ENCODE results near the gene ZNF385A. TPM values are rescaled to one million over a fixed set of nuclear protein-coding genes. Genes with fewer than 3 reads are reported as not detected.
A peak's percentile ranks its signal among the peaks of the same experiment; 100 is the strongest.
"Not testable (repeated sequence)": the region's sequence is repeated elsewhere in the genome, so short reads cannot be mapped to it uniquely, and the experiment has no call there.

ZNF385A gene
- total and polyA plus RNA-seq, 2 of the 13 experiments (the other 11 are each of a cell fraction or from before 2014, with no cell fraction given): 0.44 to 0.67 TPM

- TF ChIP-seq ZNF513 (CRISPR knock-in tag; conservative IDR thresholded peaks at IDR 0.05) (no peak), ZFP36L1 (CRISPR knock-in tag; IDR thresholded peaks at IDR 0.05) (no peak), NR2F2 (IDR thresholded peaks at IDR 0.05; ENCODE audit: borderline replicate concordance, low read depth) (0 out of 2 replicates have a peak, but pooled peaks have one; percentile 30)
Measured at GRCh38 chr12:54328595-54329337, 55.8 kb downstream of the ZNF385A start (continued).

GRCh38 chr12:54325442-54326109 lies 59.0 kb downstream of the ZNF385A start:
- H2AFZ ChIP-seq (ENCODE audit: low read length); H3K36me3 ChIP-seq (replicated peaks in 1 of 2; ENCODE audit: control insufficient read depth in 1 of 2, insufficient read depth in 2 of 2, low read length in 2 of 2); H3K9me3 ChIP-seq (ENCODE audit: low read length); ATAC-seq; H4K20me1 ChIP-seq (ENCODE audit: insufficient read depth, low read length); DNase-seq (ENCODE audit: low spot score); H3K27me3 ChIP-seq (ENCODE audit: control insufficient read depth in 1 of 2, insufficient read depth in 2 of 2, low read length in 2 of 2); FAIRE-seq; TF ChIP-seq LCORL (IDR thresholded peaks at IDR 0.05): not testable (repeated sequence)
- ChIA-PET POLR2A (interaction anchor here (0.6 to 3.5 kb wide), 14 partner anchors 8 to 500 kb away, joined by 3 to 87 read pairs (median 10); partner anchors contain the start of genes CBX5, HNRNPA1 and NFE2), CTCF (ENCODE audit: low intra/inter-chr PET ratio, low total read pairs) (interaction anchor here (1.1 to 2.6 kb wide), 2 partner anchors 29 to 31 kb away, joined by 3 to 34 read pairs; no protein-coding TSS in a partner anchor)
- BruUV-seq (replicated peaks): TSS peak; percentile 84
- 60% methylated on average over 22 of the region's 22 CpGs for WGBS (ENCODE audit: low lambda C conversion rate)
- Histone ChIP-seq H3K4me3 (replicated peaks in 1 of 3; ENCODE audit: insufficient read depth in 1 of 3, low read depth in 2 of 3, low read length in 3 of 3) (peak overlapping the region; percentile 82 to 84 (median 83)), H3K27ac (ENCODE audit: extremely low read length, insufficient read depth, low read length) (peak overlapping the region; percentile 89), H3K9ac (ENCODE audit: insufficient read depth, low read depth, low read length) (peak overlapping the region; percentile 99), H3K79me2 (ENCODE audit: insufficient read depth, low read length) (peaks cover 26% of the 10 kb centered on the region), H3K4me2 (ENCODE audit: low read depth, low read length) (peak overlapping the region; percentile 77), H3K4me1 (ENCODE audit: insufficient read depth, low read length) (peaks cover 51% of the 10 kb centered on the region)
- intact Hi-C loops (cut with micrococcal nuclease; ENCODE audit: unreplicated experiment): loop anchor here (2.0 kb wide), 1 partner anchor 33 kb away; no protein-coding TSS in a partner anchor
- in situ Hi-C loops (cut with HindIII; ENCODE audit: extremely low pct_ligation_motif_present, low pct_unique_long_range_greater_than_20kb): loop anchor here (5.0 kb wide), 1 partner anchor 43 kb away; the partner anchor contains the start of genes CBX5 and HNRNPA1
- TF ChIP-seq SATB2 (CRISPR knock-in tag; IDR thresholded peaks at IDR 0.05) (0 out of 2 replicates have a peak, but pooled peaks have one; percentile 6), RBFOX2 (IDR thresholded peaks at IDR 0.05; ENCODE audit: low read depth, low read length) (peak; percentile 67), PRPF4 (IDR thresholded peaks at IDR 0.05; ENCODE audit: low read depth, low read length, poor library complexity, severe bottlenecking) (peak; percentile 25), LCORL (CRISPR knock-in tag; IDR thresholded peaks at IDR 0.05) (peak; percentile 11; the same call in 1 of the 2 replicates), ZNF180 (CRISPR knock-in tag; IDR thresholded peaks at IDR 0.05; ENCODE audit: borderline replicate concordance, low read depth) (0 out of 2 replicates have a peak, but pooled peaks have one; percentile 34), ZNF704 (CRISPR knock-in tag; IDR thresholded peaks at IDR 0.05; ENCODE audit: borderline replicate concordance) (0 out of 2 replicates have a peak, but pooled peaks have one; percentile 54), ZNF350 (CRISPR knock-in tag; IDR thresholded peaks at IDR 0.05; ENCODE audit: borderline replicate concordance, low read depth) (0 out of 2 replicates have a peak, but pooled peaks have one; percentile 1), DNMT3B (CRISPR knock-in tag; conservative IDR thresholded peaks at IDR 0.05) (0 out of 2 replicates have a peak, but pooled peaks have one; percentile 13), ZNF674 (CRISPR knock-in tag; IDR thresholded peaks at IDR 0.05; ENCODE audit: low read depth) (0 out of 2 replicates have a peak, but pooled peaks have one; percentile 33), ZSCAN20 (CRISPR knock-in tag; IDR thresholded peaks at IDR 0.05; ENCODE audit: borderline replicate concordance) (0 out of 2 replicates have a peak, but pooled peaks have one; percentile 67)

All from HepG2 (cell line).